Upper lobe of left lung (tissue), 4 donors: ENCODE results near the gene NCAN.

Experiments used
- EP300 ChIP-seq, 4 donors: sonication (generic); formaldehyde crosslinking; IDR thresholded peaks; one replicate each; pipeline ENCODE4 v1.5.1; 2017; ENCODE audit warnings: antibody characterized with exemption in 4 of 4, control low read depth in 2 of 4
- POLR2A ChIP-seq, 4 donors: fragments of 450-650 bp; IDR thresholded peaks; one replicate each; pipeline ENCODE4 v1.5.1; 2016 to 2017; ENCODE audit warnings: antibody characterized with exemption in 4 of 4, mild to moderate bottlenecking in 2 of 4
- POLR2AphosphoS5 ChIP-seq, 2 donors: sonication (generic); formaldehyde crosslinking; IDR thresholded peaks; one replicate each; pipeline ENCODE4 v1.5.1; 2017; ENCODE audit warnings: antibody characterized with exemption in 2 of 2
- TF ChIP-seq, protein P1 (sequence below), 6 experiments: fragments of 450-650 bp in 4 of 6; fragments of 200-600 bp in 2 of 6; sonication (generic) in 2 of 6; IDR thresholded peaks; one replicate each; pipeline ENCODE4 v1.5.1; 2016 to 2019; ENCODE audit warnings: antibody characterized with exemption in 6 of 6

DNA sequence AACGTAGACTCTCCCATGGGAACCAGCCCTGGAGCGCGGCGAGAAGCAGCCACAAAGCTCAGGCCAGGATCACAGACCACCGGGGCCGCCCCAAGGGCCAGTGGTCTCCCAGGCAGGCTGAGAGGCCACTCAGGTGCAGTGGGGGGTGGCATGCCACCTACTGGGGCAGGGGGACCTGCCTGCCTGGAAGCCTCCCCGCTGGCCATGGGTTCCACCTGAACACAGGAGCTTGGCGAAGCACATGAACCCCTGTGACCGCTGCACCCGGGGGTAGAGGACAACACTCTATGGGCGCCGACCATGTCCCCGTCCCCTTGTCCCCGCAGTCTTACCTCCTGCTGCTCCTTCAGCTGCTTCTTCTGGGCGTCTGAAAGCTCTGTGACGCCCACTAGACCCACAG is 68.1 kb downstream of the NCAN start:
- TF ChIP-seq, protein P1, sequence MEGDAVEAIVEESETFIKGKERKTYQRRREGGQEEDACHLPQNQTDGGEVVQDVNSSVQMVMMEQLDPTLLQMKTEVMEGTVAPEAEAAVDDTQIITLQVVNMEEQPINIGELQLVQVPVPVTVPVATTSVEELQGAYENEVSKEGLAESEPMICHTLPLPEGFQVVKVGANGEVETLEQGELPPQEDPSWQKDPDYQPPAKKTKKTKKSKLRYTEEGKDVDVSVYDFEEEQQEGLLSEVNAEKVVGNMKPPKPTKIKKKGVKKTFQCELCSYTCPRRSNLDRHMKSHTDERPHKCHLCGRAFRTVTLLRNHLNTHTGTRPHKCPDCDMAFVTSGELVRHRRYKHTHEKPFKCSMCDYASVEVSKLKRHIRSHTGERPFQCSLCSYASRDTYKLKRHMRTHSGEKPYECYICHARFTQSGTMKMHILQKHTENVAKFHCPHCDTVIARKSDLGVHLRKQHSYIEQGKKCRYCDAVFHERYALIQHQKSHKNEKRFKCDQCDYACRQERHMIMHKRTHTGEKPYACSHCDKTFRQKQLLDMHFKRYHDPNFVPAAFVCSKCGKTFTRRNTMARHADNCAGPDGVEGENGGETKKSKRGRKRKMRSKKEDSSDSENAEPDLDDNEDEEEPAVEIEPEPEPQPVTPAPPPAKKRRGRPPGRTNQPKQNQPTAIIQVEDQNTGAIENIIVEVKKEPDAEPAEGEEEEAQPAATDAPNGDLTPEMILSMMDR (IDR thresholded peaks at IDR 0.05): no peak
- no peak for TF ChIP-seq POLR2A (IDR thresholded peaks at IDR 0.05)
- no peak for TF ChIP-seq EP300 (IDR thresholded peaks at IDR 0.05)
- TF ChIP-seq POLR2AphosphoS5 (IDR thresholded peaks at IDR 0.05): no peak
